ENCODE data around the gene MAN2A2. TPM values are rescaled to one million over a fixed set of nuclear protein-coding genes. Genes with fewer than 3 reads are reported as not detected.

MAN2A2 gene
- total and polyA plus RNA-seq, 2 of the 8 experiments (the other 6 are each of a cell fraction or from before 2014, with no cell fraction given), result 23.1 to 29.7 TPM

- Histone ChIP-seq H2AK5ac (ENCODE audit: low read depth, low read length) (no peak overlapping the region), H3K9me3 (ENCODE audit: insufficient read depth in 2 of 2, low read depth in 1 of 2, low read length in 1 of 2) (no peaks in the 10 kb centered on the region), H3K79me2 (ENCODE audit: control insufficient read depth in 1 of 2, insufficient read depth in 2 of 2, low read length in 2 of 2) (no peaks in the 10 kb centered on the region), H3K36me3 (ENCODE audit: control insufficient read depth in 2 of 4, insufficient read depth in 4 of 4, low read length in 3 of 4) (peaks cover 42 to 88% (median 74%) of the 10 kb centered on the region in 4 experiments), H3K4me3 (ENCODE audit: extremely low read depth in 1 of 4, insufficient read depth in 2 of 4, low read depth in 3 of 4, low read length in 4 of 4) (no peak overlapping the region), H4K5ac (ENCODE audit: insufficient read length, low read depth, low read length) (no peak overlapping the region), H3K56ac (replicated peaks; ENCODE audit: insufficient read length, low read depth, low read length) (no peak overlapping the region), H4K91ac (replicated peaks; ENCODE audit: insufficient read length, low read length) (no peak overlapping the region), H3K4ac (replicated peaks; ENCODE audit: insufficient read length, low read depth, low read length) (no peak overlapping the region), H3K4me1 (replicated peaks in 1 of 4; ENCODE audit: control insufficient read depth in 3 of 4, insufficient read depth in 4 of 4, low read length in 3 of 4) (no peaks in the 10 kb centered on the region), H3K14ac (ENCODE audit: insufficient read length) (no peak overlapping the region), H4K8ac (ENCODE audit: extremely low read depth, insufficient read depth, low read length) (no peak overlapping the region), H2BK20ac (ENCODE audit: low read length) (no peak overlapping the region), H4K20me1 (replicated peaks in 1 of 2; ENCODE audit: control insufficient read depth in 1 of 2, insufficient read depth in 2 of 2, low read length in 2 of 2) (peaks cover 3 to 8% of the 10 kb centered on the region in 2 experiments), H2BK120ac (replicated peaks; ENCODE audit: low read depth, low read length) (no peak overlapping the region), H3K27ac (ENCODE audit: low read depth, low read length) (no peak overlapping the region), H3K9ac (replicated peaks in 1 of 4; ENCODE audit: extremely low read depth in 1 of 4, low read depth in 3 of 4, low read length in 3 of 4) (no peak overlapping the region), H2AFZ (ENCODE audit: low read length) (no peak overlapping the region), H3K4me2 (ENCODE audit: insufficient read depth in 1 of 2, low read depth in 2 of 2, low read length in 2 of 2) (no peak overlapping the region), H3K18ac (ENCODE audit: extremely low read depth, low read length) (no peak overlapping the region), H2BK15ac (ENCODE audit: low read length) (no peak overlapping the region), H3K27me3 (replicated peaks in 1 of 4; ENCODE audit: control insufficient read depth in 3 of 4, extremely low read depth in 1 of 4, insufficient read depth in 3 of 4, low read length in 3 of 4) (no peaks in the 10 kb centered on the region), H3K23ac (ENCODE audit: insufficient read length) (no peak overlapping the region), H3K23me2 (ENCODE audit: low read depth, low read length) (no peaks in the 10 kb centered on the region), H2BK12ac (ENCODE audit: low read depth, low read length) (no peak overlapping the region), H3K79me1 (ENCODE audit: low read depth, low read length) (no peaks in the 10 kb centered on the region), H2BK5ac (ENCODE audit: low read depth, low read length) (no peak overlapping the region)
- ChIA-PET POLR2A (ENCODE audit: partially characterized antibody) (interaction anchor here (1.6 kb wide), 1 partner anchor 11 kb away, joined by 3 read pairs; no protein-coding TSS in a partner anchor), CTCF (ENCODE audit: partially characterized antibody) (interaction anchor here (0.7 to 1.2 kb wide), 3 partner anchors 12 to 55 kb away, joined by 3 to 4 read pairs (median 3); no protein-coding TSS in a partner anchor)
- no peak for DNase-seq (ENCODE audit: low read depth in 1 of 2, low spot score in 2 of 2)
- no peak for FAIRE-seq
- WGBS, 2 experiments (ENCODE audit: extremely low coverage in 1 of 2, insufficient coverage in 1 of 2, insufficient read length in 1 of 2, insufficient replicate concordance in 2 of 2, low coverage in 1 of 2, low lambda C conversion rate in 2 of 2, missing lambda C conversion rate in 1 of 2), result 91% methylated on average over 5 of the region's 5 CpGs; no CpG with 5 or more reads in 1 of the 2 experiments
- TF ChIP-seq SIN3A (conservative IDR thresholded peaks at IDR 0.05 in 1 of 2, IDR thresholded peaks at IDR 0.05 in 1 of 2; ENCODE audit: low read depth in 1 of 2, low read length in 2 of 2) (no peak), YY1 (IDR thresholded peaks at IDR 0.05; ENCODE audit: low read depth, low read length) (no peak), POU5F1 (IDR thresholded peaks at IDR 0.05; ENCODE audit: low read depth, low read length) (no peak), RXRA (IDR thresholded peaks at IDR 0.05; ENCODE audit: insufficient read depth, low read depth, low read length) (no peak), CHD1 (IDR thresholded peaks at IDR 0.05; ENCODE audit: low read depth, low read length) (no peak), GABPA (IDR thresholded peaks at IDR 0.05; ENCODE audit: borderline replicate concordance, insufficient read depth, low read length) (no peak), CEBPB (IDR thresholded peaks at IDR 0.05; ENCODE audit: low read depth, low read length) (no peak), TAF7 (optimal IDR thresholded peaks at IDR 0.05; ENCODE audit: borderline replicate concordance, low read depth, low read length) (no peak), ZNF274 (IDR thresholded peaks at IDR 0.05; ENCODE audit: borderline replicate concordance, extremely low read depth, low read length) (no peak), HDAC2 (IDR thresholded peaks at IDR 0.05; ENCODE audit: borderline replicate concordance in 1 of 2, low read depth in 2 of 2, low read length in 2 of 2) (no peak), CREB1 (IDR thresholded peaks at IDR 0.05) (no peak), JUN (IDR thresholded peaks at IDR 0.05; ENCODE audit: low read depth, low read length) (no peak)
These were observed 69.0 kb downstream of the MAN2A2 start for GRCh38 chr15:90972133-90972532.
